Measurements from ENCODE around the gene MICAL1.

The MICAL1 gene

DNA sequence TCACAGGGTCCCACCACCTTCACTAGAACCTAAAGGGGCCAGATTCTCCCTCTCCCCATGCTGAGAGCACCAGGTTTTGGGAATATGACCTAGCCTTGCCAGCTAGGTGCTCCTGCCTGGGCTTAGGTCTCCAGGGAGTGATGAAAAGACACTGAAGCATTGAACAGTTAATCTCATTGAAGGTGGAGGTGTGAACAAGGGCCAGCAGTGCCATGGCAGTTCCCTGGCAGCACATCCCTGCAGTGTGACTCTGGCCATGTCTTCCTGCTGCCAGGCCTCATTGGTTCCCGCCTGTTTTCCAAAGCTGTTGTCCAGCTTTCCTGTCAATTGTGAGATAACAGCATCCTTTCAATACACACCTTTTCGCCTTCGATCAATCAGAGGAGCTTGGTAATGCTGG is 26.1 kb downstream of the MICAL1 start:
- no peak for DNase-seq (ENCODE audit: low read depth in 2 of 2)

DNA sequence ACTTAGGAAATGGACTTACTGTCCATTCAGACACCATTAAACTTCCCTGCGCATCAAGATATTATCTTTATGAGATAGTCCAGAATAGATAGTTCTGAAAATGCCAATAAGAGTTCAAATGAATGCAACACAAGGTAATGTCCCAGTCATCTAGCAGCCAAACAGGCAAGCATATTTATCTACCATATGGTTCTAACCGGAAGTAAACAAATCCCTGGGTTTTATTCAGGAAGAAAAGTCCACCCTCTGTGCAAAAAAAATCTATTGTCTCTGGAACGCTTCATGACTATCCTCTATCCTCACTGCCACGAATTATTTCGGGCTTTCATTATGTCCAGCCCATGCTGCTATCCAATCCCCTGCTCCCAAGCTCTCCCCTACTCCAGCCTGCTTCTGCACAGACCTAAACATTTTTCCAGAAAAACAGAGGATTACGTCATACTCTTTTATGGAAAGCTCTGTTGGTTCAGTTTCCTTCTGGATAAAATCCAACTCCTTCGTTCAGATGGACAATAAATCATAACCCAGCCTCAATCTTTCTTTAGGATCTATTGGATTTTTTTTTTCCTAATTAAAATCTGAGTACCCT is 26.6 kb downstream of the MICAL1 start:
- no peak for DNase-seq (ENCODE audit: low read depth in 2 of 2)

DNA sequence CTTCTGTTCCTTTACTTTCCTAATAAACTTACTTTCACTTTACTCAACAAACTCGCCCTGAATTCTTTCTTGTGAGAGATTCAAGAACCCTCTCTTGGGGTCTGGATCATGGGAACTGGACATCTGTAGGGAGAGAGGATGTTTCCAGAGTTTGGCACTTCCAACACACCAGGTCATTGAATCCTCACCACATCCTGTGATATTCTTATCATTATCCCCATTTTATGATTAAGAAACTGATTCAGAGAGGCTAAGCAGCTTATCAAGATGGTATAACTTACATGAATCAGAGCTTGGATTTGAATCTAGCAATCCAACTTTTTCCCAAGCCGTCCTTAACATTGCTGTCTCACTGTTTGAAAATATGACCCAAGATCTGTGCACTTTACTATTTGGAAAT is 30.6 kb downstream of the MICAL1 start:
- DNase-seq (ENCODE audit: low read depth in 2 of 2) = no peak

DNA sequence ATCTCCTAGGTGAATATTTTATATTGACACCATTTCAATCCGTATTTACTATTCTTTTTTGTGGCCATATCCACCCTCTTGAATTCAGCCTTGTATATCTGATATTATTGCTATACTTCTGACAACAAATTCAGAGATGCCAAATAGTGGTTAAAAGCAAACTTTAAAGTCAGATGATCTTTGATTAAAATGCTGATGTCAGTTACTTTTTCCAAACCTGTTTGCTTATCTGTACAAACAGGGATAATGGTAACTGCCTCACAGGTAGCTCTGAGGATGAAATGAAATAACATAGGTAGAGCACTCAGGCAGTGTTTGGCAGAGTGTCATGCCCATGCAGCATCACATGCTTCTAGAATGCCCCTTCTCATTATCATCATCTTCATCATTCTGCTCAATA is 34.4 kb downstream of the MICAL1 start:
- DNase-seq (ENCODE audit: low read depth in 2 of 2) = no peak

DNA sequence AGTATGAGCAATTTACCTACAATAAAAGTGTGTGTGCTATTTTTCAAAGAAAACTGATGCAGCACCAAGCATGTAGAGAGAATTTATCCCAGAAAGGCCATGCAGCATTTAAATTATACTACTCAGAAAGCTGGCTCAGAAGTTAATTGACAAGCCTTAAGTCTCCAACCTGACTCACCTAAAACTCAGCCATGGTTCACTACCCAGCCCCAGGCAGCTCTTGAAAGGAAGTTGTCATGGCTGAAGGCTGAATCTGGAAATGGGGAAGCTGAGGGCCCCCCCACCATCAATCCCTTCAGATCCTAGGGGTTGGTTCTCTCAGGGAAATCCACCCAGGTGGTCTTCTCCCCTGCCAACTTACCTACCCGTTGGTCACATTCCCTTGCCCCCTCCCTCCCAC is 34.8 kb downstream of the MICAL1 start:
- DNase-seq (ENCODE audit: low read depth in 2 of 2) = no peak

DNA sequence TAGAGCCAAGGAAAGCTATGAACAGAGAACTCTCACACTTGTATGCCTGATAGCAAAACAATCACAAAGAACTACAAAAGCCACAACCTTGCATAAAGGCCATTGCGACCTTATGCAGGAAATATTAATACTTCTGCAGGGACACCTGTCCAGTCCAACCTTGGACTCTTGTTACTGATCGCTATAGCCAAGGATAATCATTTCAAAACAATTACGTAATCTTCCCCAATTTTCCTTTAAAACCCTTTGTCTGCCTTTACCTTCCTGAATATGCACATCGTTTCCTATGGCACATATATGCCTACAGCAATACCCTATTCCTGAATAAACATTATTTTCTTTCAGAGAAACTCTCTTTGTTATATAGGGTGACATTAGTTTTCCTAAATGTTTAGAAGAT is 37.9 kb downstream of the MICAL1 start:
- no peak for DNase-seq (ENCODE audit: low read depth in 2 of 2)

DNA sequence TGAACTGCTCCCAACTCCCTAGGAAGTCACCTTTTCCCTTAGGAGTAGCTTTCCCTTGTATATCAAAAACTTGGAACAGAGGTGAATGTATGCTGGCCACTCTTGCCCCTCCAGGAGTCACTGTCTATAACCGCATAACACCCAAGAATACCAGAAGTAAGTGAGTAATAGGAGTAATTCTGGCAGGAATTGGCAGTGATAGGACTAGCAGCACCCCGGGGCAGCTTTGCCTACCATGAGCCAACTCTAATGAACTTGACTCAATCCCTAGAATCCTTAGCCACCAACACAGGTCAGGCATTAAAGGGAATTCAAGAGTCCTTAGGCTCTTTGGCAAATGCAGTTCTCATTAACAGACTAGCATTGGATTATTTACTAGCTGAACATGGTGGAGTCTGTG is 44.5 kb downstream of the MICAL1 start:
- no peak for DNase-seq (ENCODE audit: low read depth in 2 of 2)

DNA sequence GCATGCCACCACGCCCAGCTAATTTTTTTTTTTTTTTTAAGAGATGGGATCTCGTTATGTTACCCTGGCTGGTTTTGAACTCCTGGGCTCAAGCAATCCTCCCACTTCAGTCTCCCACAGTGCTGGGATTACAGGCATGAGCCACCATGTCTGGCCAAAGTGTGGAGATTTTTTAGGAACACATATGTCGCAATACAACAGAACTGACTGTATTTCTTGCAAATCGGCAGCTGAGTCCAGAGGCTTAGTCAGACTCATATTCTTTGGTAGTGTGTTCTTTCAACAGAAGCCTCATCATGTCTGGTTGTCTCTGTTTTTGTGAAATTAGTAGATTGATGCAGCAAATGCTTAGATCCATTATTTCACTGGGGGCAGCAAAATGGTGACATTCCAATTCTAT is 49.4 kb downstream of the MICAL1 start:
- no peak for DNase-seq (ENCODE audit: low read depth in 2 of 2)

DNA sequence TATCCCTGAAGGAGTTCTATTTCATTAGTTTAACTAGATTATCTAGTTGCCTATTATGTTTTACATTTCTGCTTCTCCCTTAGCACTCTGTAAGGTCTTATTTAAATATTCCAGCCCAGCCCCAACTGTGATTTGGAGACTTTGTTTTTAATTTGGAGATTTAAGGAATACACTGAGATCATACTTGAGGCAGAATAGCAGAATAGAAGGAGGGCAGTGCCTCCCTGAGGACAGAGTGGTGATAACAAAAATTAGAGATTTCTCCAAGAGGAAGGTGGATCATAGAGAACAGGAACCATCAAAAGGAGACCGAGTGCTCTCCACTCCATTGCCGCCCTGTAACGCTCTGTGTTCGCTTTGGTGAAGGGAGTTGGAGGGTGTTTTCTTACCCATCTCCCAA is 58.6 kb downstream of the MICAL1 start:
- no peak for DNase-seq (ENCODE audit: low read depth in 2 of 2)

DNA sequence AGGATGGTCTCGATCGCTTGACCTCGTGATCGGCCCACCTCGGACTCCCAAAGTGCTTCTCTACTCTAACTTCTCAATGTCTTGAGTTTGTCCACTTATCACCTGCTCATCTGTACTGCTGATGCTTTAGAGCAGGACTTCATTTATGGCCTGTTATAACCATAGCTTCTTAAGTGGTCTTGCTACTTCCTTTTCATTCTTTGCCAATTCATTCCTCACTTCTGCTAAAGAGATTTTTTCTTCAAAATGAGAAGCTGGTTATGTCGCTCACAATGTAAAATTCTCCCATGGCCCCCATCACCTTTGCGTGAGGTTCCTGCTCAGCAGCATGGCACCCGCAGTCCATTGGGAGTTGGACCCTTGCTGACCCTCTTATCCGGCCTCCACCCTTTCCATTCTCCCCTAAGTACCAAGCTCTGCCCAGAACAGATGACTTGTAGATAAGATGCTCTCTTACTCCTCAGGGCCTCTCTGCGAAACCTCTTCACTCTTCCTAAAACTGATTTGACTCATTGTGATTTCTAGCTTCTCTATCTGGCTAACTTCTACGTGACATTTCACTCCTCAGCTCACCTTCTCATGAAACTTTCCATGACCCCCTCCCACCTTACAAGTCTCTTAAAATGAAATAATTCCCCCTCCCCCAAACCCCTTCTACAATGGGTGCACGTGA is 59.4 kb downstream of the MICAL1 start:
- no peak for DNase-seq (ENCODE audit: low read depth in 2 of 2)
